Natural killer cell (primary cell): ENCODE measurements around the gene WIPF3. TPM values are rescaled to one million over a fixed set of nuclear protein-coding genes. Genes with fewer than 3 reads are reported as not detected.

Experiments
- ATAC-seq, 3 donors: fragments of 150-1000 bp in 2 of 3; fragments of 200-7000 bp in 1 of 3; cut with Tn5 transposase; 1 replicate in 1 of 3; 2 replicates in 2 of 3; pipeline ENCODE4 v1.10.0; 2021; ENCODE audit warnings: mild to moderate bottlenecking in 2 of 3, moderate library complexity in 2 of 3
- DNase-seq, 2 donors: peaks; one replicate each; pipeline versions ENCODE4 v3.0.0 to v3.0.0-alpha.2; 2013 to 2021; ENCODE audit warnings: mixed read lengths in 1 of 2
- H3K27ac ChIP-seq: one replicate; pipeline ENCODE4 v1.5.1; 2013; ENCODE audit warnings: mild to moderate bottlenecking, low read length
- H3K27me3 ChIP-seq: one replicate; pipeline ENCODE4 v1.6.1; 2013; ENCODE audit warnings: low read length; ENCODE audit not compliant: control insufficient read depth, insufficient read depth
- H3K36me3 ChIP-seq: one replicate; pipeline ENCODE4 v1.6.1; 2013; ENCODE audit warnings: low read length; ENCODE audit not compliant: control insufficient read depth, insufficient read depth
- H3K4me1 ChIP-seq: one replicate; pipeline ENCODE4 v1.6.1; 2013; ENCODE audit warnings: low read length; ENCODE audit not compliant: control insufficient read depth, insufficient read depth
- H3K4me3 ChIP-seq: one replicate; pipeline ENCODE4 v1.5.1; 2013; ENCODE audit warnings: low read length
- H3K9me3 ChIP-seq: one replicate; pipeline ENCODE4 v1.6.1; 2013; ENCODE audit warnings: low read length; ENCODE audit not compliant: control insufficient read depth, insufficient read depth
- H3K27ac Mint-ChIP-seq, 2 donors: one replicate each; pipeline ENCODE4 v1.8.0; 2022; ENCODE audit warnings: mild to moderate bottlenecking in 2 of 2, mixed read lengths in 2 of 2, moderate library complexity in 1 of 2
- H3K27me3 Mint-ChIP-seq, 2 donors: one replicate each; pipeline ENCODE4 v1.8.0; 2022; ENCODE audit warnings: low read depth in 2 of 2, mixed read lengths in 2 of 2
- H3K36me3 Mint-ChIP-seq: one replicate; pipeline ENCODE4 v1.8.0; 2022; ENCODE audit warnings: mixed read lengths
- H3K4me1 Mint-ChIP-seq, 2 donors: one replicate each; pipeline ENCODE4 v1.8.0; 2022; ENCODE audit warnings: mixed read lengths in 2 of 2
- H3K4me3 Mint-ChIP-seq: one replicate; pipeline ENCODE4 v1.8.0; 2022; ENCODE audit warnings: mild to moderate bottlenecking, moderate library complexity, mixed read lengths
- H3K9me3 Mint-ChIP-seq, 2 donors: one replicate each; pipeline ENCODE4 v1.8.0; 2022; ENCODE audit warnings: mixed read lengths in 2 of 2
- CTCF ChIP-seq: fragments of 200-600 bp; IDR thresholded peaks from one replicate; pipeline ENCODE4 v1.8.0; 2022; ENCODE audit warnings: antibody characterized with exemption
- WGBS: methylation state at CpG from one replicate; pipeline ENCODE4 v1.1.7; 2013; ENCODE audit warnings: missing lambda C conversion rate; ENCODE audit not compliant: insufficient coverage; 5-methylcytosine and 5-hydroxymethylcytosine counted together
- intact Hi-C: fragments of 100-400 bp; cut with micrococcal nuclease; formaldehyde crosslinking; loops from one replicate; pipeline ENCODE4 v1.14.2; 2022
- total RNA-seq, 4 donors: library from RNA; stranded (reverse); fragments of 120-200 nt in 1 of 4; gene quantifications; one replicate each; pipeline versions ENCODE4 v1.2.3 to v1.2.4, GENCODE V29; 2013 to 2022

WIPF3 gene
- total RNA-seq, 3 donors from 2014 or later (not counting 1 experiment from before 2014, with no cell fraction given), result not detected

GRCh38 chr7:29864656-29865055 is 58.3 kb downstream of the WIPF3 start:
- H3K4me3 Mint-ChIP-seq, result no peak overlapping the region
- 92% methylated on average over 2 of the region's 2 CpGs for WGBS
- H3K9me3 ChIP-seq, result no peaks in the 10 kb centered on the region

GRCh38 chr7:29865526-29865925 is 59.2 kb downstream of the WIPF3 start:
- intact Hi-C loops, result no loop called here
- no peak overlapping the region for H3K27ac ChIP-seq
- no peaks in the 10 kb centered on the region for H3K27me3 ChIP-seq
- H3K4me1 ChIP-seq, result no peaks in the 10 kb centered on the region
- no peaks in the 10 kb centered on the region for H3K9me3 ChIP-seq
- WGBS, result 86% methylated on average over 2 of the region's 4 CpGs
- H3K4me3 ChIP-seq, result no peak overlapping the region
- Mint-ChIP-seq H3K4me3 (no peak overlapping the region), H3K27me3 (peaks cover 10 to 33% of the 10 kb centered on the region in 2 donors), H3K36me3 (no peaks in the 10 kb centered on the region), H3K4me1 (no peaks in the 10 kb centered on the region), H3K9me3 (no peaks in the 10 kb centered on the region), H3K27ac (no peak overlapping the region)
- DNase-seq (no peak), ATAC-seq (no peak)
- no peak for TF ChIP-seq CTCF
- no peaks in the 10 kb centered on the region for H3K36me3 ChIP-seq

More at GRCh38 chr7:29864656-29865055, 58.3 kb downstream of the WIPF3 start:
- DNase-seq (no peak), ATAC-seq (no peak)
- Mint-ChIP-seq H3K27ac (no peak overlapping the region), H3K27me3 (peaks cover 6 to 28% of the 10 kb centered on the region in 2 donors), H3K9me3 (no peaks in the 10 kb centered on the region), H3K4me1 (no peaks in the 10 kb centered on the region), H3K36me3 (no peaks in the 10 kb centered on the region)
- H3K27me3 ChIP-seq, result no peaks in the 10 kb centered on the region
- no peak overlapping the region for H3K27ac ChIP-seq
- intact Hi-C loops, result no loop called here
- no peaks in the 10 kb centered on the region for H3K4me1 ChIP-seq
- H3K4me3 ChIP-seq, result no peak overlapping the region
- H3K36me3 ChIP-seq, result no peaks in the 10 kb centered on the region
- no peak for TF ChIP-seq CTCF

GRCh38 chr7:29866490-29866930 is 60.2 kb downstream of the WIPF3 start:
- H3K27ac ChIP-seq, result no peak overlapping the region
- no peaks in the 10 kb centered on the region for H3K9me3 Mint-ChIP-seq
- no peaks in the 10 kb centered on the region for H3K4me1 Mint-ChIP-seq
- H3K27me3 Mint-ChIP-seq, result peaks cover 10 to 39% of the 10 kb centered on the region in 2 donors
- ATAC-seq (no peak), DNase-seq (no peak)
- H3K4me3 Mint-ChIP-seq, result no peak overlapping the region
- no peak overlapping the region for H3K4me3 ChIP-seq
- H3K4me1 ChIP-seq, result no peaks in the 10 kb centered on the region
- 35% methylated on average over 3 of the region's 3 CpGs for WGBS
- intact Hi-C loops, result no loop called here
- no peaks in the 10 kb centered on the region for H3K36me3 Mint-ChIP-seq
- no peaks in the 10 kb centered on the region for H3K27me3 ChIP-seq
- no peak overlapping the region for H3K27ac Mint-ChIP-seq
- no peaks in the 10 kb centered on the region for H3K9me3 ChIP-seq
- TF ChIP-seq CTCF, result no peak
- no peaks in the 10 kb centered on the region for H3K36me3 ChIP-seq

- no peaks in the 10 kb centered on the region for H3K4me1 ChIP-seq
- Mint-ChIP-seq H3K36me3 (no peaks in the 10 kb centered on the region), H3K9me3 (no peaks in the 10 kb centered on the region), H3K4me3 (no peak overlapping the region), H3K4me1 (no peaks in the 10 kb centered on the region), H3K27me3 (peaks cover 11 to 49% of the 10 kb centered on the region in 2 donors), H3K27ac (no peak overlapping the region)
- TF ChIP-seq CTCF, result no peak
- ATAC-seq (no peak), DNase-seq (no peak)
- no peaks in the 10 kb centered on the region for H3K27me3 ChIP-seq
- intact Hi-C loops, result no loop called here
- H3K4me3 ChIP-seq, result no peak overlapping the region
- no peaks in the 10 kb centered on the region for H3K9me3 ChIP-seq
- 62% methylated on average over 4 of the region's 5 CpGs for WGBS
- H3K36me3 ChIP-seq, result no peaks in the 10 kb centered on the region
- no peak overlapping the region for H3K27ac ChIP-seq
Observed at GRCh38 chr7:29871787-29872398, 65.6 kb downstream of the WIPF3 start.
